Breast epithelium (tissue), 3 donors: Measurements from ENCODE around the gene ZNF655.

ENCODE experiments used
- POLR2AphosphoS5 ChIP-seq, 3 donors: sonication (generic); formaldehyde crosslinking; IDR thresholded peaks; one replicate each; pipeline ENCODE4 v1.6.1; 2017; ENCODE audit warnings: antibody characterized with exemption in 3 of 3
- TF ChIP-seq, protein P1 (sequence below), 3 donors: fragments of 450-650 bp; IDR thresholded peaks; one replicate each; pipeline ENCODE4 v1.5.1; 2016 to 2017; ENCODE audit warnings: antibody characterized with exemption in 3 of 3, mild to moderate bottlenecking in 3 of 3, moderate library complexity in 3 of 3

DNA sequence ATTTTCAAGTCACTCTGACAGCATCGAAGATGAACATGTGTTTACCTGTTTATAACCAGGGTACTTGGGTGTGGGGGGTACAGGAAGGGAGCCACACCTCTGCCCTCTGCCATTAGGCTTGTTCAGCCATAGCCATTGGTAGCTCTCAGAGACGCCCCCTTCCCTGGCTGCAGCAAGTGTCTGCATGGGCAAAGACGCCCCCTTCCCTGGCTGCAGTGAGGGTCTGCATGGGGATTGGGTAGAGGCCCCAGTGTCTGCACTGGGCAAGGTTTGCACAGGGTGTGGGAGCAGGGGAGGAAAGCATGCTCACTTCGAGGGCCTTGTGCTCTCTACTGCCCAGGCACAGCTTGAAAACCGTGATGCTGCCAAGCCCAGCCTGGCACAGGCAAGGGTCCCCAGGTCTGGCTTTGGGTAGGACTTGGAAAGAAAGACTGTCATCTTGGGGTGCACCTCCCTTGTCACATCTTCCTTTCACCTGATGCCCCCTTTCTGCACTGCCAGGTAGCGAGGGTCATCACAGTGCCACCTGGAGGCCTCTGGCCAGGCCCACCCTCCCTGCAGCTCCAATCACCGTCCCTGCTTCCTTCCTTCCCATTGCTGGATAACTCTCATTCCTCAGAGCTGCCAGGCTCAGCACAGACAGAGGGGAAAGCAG is 43.3 kb downstream of the ZNF655 start:
- TF ChIP-seq, protein P1, sequence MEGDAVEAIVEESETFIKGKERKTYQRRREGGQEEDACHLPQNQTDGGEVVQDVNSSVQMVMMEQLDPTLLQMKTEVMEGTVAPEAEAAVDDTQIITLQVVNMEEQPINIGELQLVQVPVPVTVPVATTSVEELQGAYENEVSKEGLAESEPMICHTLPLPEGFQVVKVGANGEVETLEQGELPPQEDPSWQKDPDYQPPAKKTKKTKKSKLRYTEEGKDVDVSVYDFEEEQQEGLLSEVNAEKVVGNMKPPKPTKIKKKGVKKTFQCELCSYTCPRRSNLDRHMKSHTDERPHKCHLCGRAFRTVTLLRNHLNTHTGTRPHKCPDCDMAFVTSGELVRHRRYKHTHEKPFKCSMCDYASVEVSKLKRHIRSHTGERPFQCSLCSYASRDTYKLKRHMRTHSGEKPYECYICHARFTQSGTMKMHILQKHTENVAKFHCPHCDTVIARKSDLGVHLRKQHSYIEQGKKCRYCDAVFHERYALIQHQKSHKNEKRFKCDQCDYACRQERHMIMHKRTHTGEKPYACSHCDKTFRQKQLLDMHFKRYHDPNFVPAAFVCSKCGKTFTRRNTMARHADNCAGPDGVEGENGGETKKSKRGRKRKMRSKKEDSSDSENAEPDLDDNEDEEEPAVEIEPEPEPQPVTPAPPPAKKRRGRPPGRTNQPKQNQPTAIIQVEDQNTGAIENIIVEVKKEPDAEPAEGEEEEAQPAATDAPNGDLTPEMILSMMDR (IDR thresholded peaks at IDR 0.05): no peak
- TF ChIP-seq POLR2AphosphoS5 (IDR thresholded peaks at IDR 0.05): no peak
